Measurements from ENCODE around the gene MMP19.

- TF ChIP-seq CTCF (IDR thresholded peaks at IDR 0.05) (no peak), POLR2A (IDR thresholded peaks at IDR 0.05) (no peak)
Measured at GRCh38 chr12:55815473-55815872, 27.3 kb downstream of the MMP19 start.

All from esophagus squamous epithelium (tissue), 4 donors.